Upper lobe of left lung (tissue), 6 donors: ENCODE data around the gene MAPK8IP1. TPM values are rescaled to one million over a fixed set of nuclear protein-coding genes. Genes with fewer than 3 reads are reported as not detected.
"Not testable (repeated sequence)": the region's sequence is repeated elsewhere in the genome, so short reads cannot be mapped to it uniquely, and the experiment has no call there.

ENCODE experiments used
- ATAC-seq, 2 donors: fragments of 200-7000 bp; cut with Tn5 transposase; one replicate each; pipeline ENCODE4 v1.9.1; 2022; ENCODE audit warnings: mild to moderate bottlenecking in 2 of 2, moderate library complexity in 2 of 2; ENCODE audit not compliant: low FRiP score in 2 of 2
- DNase-seq, 2 donors: peaks; one replicate each; pipeline ENCODE4 v3.0.0-alpha.2; 2019 to 2020
- H3K27ac ChIP-seq, 4 donors: fragments of 200-600 bp; sonication (generic); one replicate each; pipeline ENCODE4 v1.5.1; 2016 to 2019
- H3K27me3 ChIP-seq, 4 donors: fragments of 200-600 bp; sonication (generic); one replicate each; pipeline ENCODE4 v1.5.1; 2017 to 2019
- H3K36me3 ChIP-seq, 4 donors: fragments of 200-600 bp; sonication (generic); one replicate each; pipeline ENCODE4 v1.5.1; 2016 to 2019
- H3K4me1 ChIP-seq, 4 donors: fragments of 200-600 bp; sonication (generic); one replicate each; pipeline ENCODE4 v1.5.1; 2018 to 2019
- H3K4me3 ChIP-seq, 4 donors: fragments of 200-600 bp; sonication (generic); one replicate each; pipeline ENCODE4 v1.5.1; 2017 to 2019; ENCODE audit warnings: mild to moderate bottlenecking in 2 of 4, moderate library complexity in 1 of 4
- H3K9me3 ChIP-seq, 4 donors: fragments of 200-600 bp; sonication (generic); one replicate each; pipeline ENCODE4 v1.5.1; 2018 to 2019
- EP300 ChIP-seq, 4 donors: sonication (generic); formaldehyde crosslinking; IDR thresholded peaks; one replicate each; pipeline ENCODE4 v1.5.1; 2017; ENCODE audit warnings: antibody characterized with exemption in 4 of 4, control low read depth in 2 of 4
- POLR2A ChIP-seq, 4 donors: fragments of 450-650 bp; IDR thresholded peaks; one replicate each; pipeline ENCODE4 v1.5.1; 2016 to 2017; ENCODE audit warnings: antibody characterized with exemption in 4 of 4, mild to moderate bottlenecking in 2 of 4
- POLR2AphosphoS5 ChIP-seq, 2 donors: sonication (generic); formaldehyde crosslinking; IDR thresholded peaks; one replicate each; pipeline ENCODE4 v1.5.1; 2017; ENCODE audit warnings: antibody characterized with exemption in 2 of 2
- WGBS, 2 donors: methylation state at CpG; one replicate each; pipeline ENCODE4 v1.1.5; 2017 to 2018; 5-methylcytosine and 5-hydroxymethylcytosine counted together
- total RNA-seq, 6 donors: library from RNA; depleted of rRNA in 4 of 6; stranded (reverse); fragments of >200 nt in 4 of 6; gene quantifications; one replicate each; pipeline versions ENCODE4 v1.1.0 to v1.2.1, GENCODE V29; 2016 to 2021
- TF ChIP-seq, protein P1 (sequence below), 6 experiments: fragments of 450-650 bp in 4 of 6; fragments of 200-600 bp in 2 of 6; sonication (generic) in 2 of 6; IDR thresholded peaks; one replicate each; pipeline ENCODE4 v1.5.1; 2016 to 2019; ENCODE audit warnings: antibody characterized with exemption in 6 of 6
- donor health status: DM: no; HTN: no; CAD: no; lungs with moderate emphysema.
- donor health status: DM: no; HTN: yes; CAD: no; lungs with severe emphysema.

MAPK8IP1 gene
- total RNA-seq, 6 donors from 2014 or later = 2.1 to 16.0 (median 8.7) TPM

- ATAC-seq = no peak
- Histone ChIP-seq H3K9me3 (no peaks in the 10 kb centered on the region), H3K4me1 (peaks cover 18 to 31% (median 20%) of the 10 kb centered on the region in 4 donors), H3K4me3 (no peak overlapping the region), H3K36me3 (peaks cover 0 to 2% (median under 1%) of the 10 kb centered on the region in 4 donors), H3K27me3 (peaks cover 0 to 2% (median 0%) of the 10 kb centered on the region in 4 donors), H3K27ac (no peak overlapping the region)
- no peak for DNase-seq
- TF ChIP-seq POLR2AphosphoS5 (IDR thresholded peaks at IDR 0.05) (no peak), POLR2A (IDR thresholded peaks at IDR 0.05) (no peak), EP300 (IDR thresholded peaks at IDR 0.05) (no peak)
- TF ChIP-seq, protein P1, sequence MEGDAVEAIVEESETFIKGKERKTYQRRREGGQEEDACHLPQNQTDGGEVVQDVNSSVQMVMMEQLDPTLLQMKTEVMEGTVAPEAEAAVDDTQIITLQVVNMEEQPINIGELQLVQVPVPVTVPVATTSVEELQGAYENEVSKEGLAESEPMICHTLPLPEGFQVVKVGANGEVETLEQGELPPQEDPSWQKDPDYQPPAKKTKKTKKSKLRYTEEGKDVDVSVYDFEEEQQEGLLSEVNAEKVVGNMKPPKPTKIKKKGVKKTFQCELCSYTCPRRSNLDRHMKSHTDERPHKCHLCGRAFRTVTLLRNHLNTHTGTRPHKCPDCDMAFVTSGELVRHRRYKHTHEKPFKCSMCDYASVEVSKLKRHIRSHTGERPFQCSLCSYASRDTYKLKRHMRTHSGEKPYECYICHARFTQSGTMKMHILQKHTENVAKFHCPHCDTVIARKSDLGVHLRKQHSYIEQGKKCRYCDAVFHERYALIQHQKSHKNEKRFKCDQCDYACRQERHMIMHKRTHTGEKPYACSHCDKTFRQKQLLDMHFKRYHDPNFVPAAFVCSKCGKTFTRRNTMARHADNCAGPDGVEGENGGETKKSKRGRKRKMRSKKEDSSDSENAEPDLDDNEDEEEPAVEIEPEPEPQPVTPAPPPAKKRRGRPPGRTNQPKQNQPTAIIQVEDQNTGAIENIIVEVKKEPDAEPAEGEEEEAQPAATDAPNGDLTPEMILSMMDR (IDR thresholded peaks at IDR 0.05) = no peak
- WGBS, 2 donors = 90 to 94% methylated on average over 3 to 6 of the region's 6 CpGs
These were observed 12.1 kb downstream of the MAPK8IP1 start for GRCh38 chr11:45897556-45897955.

- Histone ChIP-seq H3K9me3 (no peaks in the 10 kb centered on the region), H3K4me3 (peak overlapping the region in 3 of 4 donors; percentile 46 to 67 (median 61)), H3K27ac (no peak overlapping the region), H3K27me3 (peaks cover 0 to 2% (median 0%) of the 10 kb centered on the region in 4 donors), H3K4me1 (peaks cover 18 to 31% (median 20%) of the 10 kb centered on the region in 4 donors), H3K36me3 (peaks cover 0 to 9% (median 3%) of the 10 kb centered on the region in 4 donors)
- no peak for TF ChIP-seq POLR2AphosphoS5 (IDR thresholded peaks at IDR 0.05)
- TF ChIP-seq POLR2A (IDR thresholded peaks at IDR 0.05) = no peak
- TF ChIP-seq, protein P1 (IDR thresholded peaks at IDR 0.05) = no peak
- no peak for TF ChIP-seq EP300 (IDR thresholded peaks at IDR 0.05)
- 7 to 15% methylated on average over 3 of the region's 3 CpGs for WGBS, 2 donors
- ATAC-seq = no peak
- no peak for DNase-seq
These were observed 13.6 kb downstream of the MAPK8IP1 start for GRCh38 chr11:45899086-45899447.

GRCh38 chr11:45899448-45900174, 14.2 kb downstream of the MAPK8IP1 start:
- 0 to 3% methylated on average over 10 to 53 of the region's 62 CpGs for WGBS, 2 donors
- peak overlapping the region in 2 of 4 donors; percentile 35 to 41 for H3K27ac ChIP-seq

GRCh38 chr11:45900175-45900800, 14.8 kb downstream of the MAPK8IP1 start:
- not testable (repeated sequence) for H3K27me3 ChIP-seq
- DNase-seq = peak in 1 of 2 donors; percentile 87

More at GRCh38 chr11:45899448-45900174, 14.2 kb downstream of the MAPK8IP1 start:
- H3K27me3 ChIP-seq = peaks cover 0 to 2% (median 0%) of the 10 kb centered on the region in 4 donors
- H3K36me3 ChIP-seq = peaks cover 0 to 9% (median 3%) of the 10 kb centered on the region in 4 donors
- DNase-seq (peak; percentile 81 to 93), ATAC-seq (peak; percentile 76 to 90)
- peaks cover 18 to 31% (median 20%) of the 10 kb centered on the region in 4 donors for H3K4me1 ChIP-seq
- H3K4me3 ChIP-seq = peak overlapping the region; percentile 36 to 67 (median 54)
- no peaks in the 10 kb centered on the region for H3K9me3 ChIP-seq
- TF ChIP-seq POLR2A (IDR thresholded peaks at IDR 0.05) (no peak), EP300 (IDR thresholded peaks at IDR 0.05) (no peak), POLR2AphosphoS5 (IDR thresholded peaks at IDR 0.05) (no peak)
- TF ChIP-seq, protein P1 (IDR thresholded peaks at IDR 0.05) = no peak

DNA sequence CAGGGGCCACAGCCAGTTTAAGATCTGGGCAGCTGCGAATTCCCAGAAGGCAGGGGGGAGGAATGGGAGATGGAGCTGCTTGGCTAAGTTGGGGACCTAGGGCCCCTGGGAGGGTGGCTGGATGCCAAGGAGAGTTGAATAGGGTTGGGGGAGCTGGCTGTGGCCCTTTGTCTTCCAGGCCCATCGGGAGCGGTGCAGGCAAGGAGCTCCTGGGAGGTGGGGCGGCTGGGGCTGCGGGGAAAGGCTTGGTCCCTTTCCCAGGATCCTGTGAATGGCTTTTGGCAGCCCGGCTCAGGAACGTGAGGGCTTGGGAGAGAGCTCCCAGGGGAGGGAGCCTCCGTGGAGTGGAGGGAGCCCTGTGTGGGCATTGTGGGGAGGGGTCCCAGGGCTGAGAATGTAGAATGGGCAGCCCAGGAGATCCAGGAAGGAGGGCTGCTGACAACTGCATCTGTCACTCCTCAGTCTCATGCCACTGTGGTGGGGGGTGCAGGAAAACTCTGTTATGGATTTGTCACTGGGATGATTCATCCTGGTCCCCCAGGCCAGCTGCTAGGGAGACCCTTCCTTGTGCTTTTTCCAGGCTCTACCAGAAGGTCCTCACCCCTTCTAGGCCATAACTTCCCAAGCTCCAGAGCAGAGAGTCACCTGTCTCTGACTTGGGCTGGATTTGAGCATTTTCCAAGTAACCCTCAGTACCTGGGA, 15.6 kb downstream of the MAPK8IP1 start:
- peaks cover 18 to 31% (median 20%) of the 10 kb centered on the region in 4 donors for H3K4me1 ChIP-seq
- H3K27ac ChIP-seq = no peak overlapping the region
- peaks cover 0 to 11% (median 3%) of the 10 kb centered on the region in 4 donors for H3K36me3 ChIP-seq
- H3K27me3 ChIP-seq = peaks cover 0 to 2% (median 0%) of the 10 kb centered on the region in 4 donors
- H3K4me3 ChIP-seq = peak overlapping the region in 3 of 4 donors; percentile 46 to 67 (median 61)
- 42 to 47% methylated on average over 8 of the region's 8 CpGs for WGBS, 2 donors
- no peak for TF ChIP-seq EP300 (IDR thresholded peaks at IDR 0.05)
- no peak for TF ChIP-seq POLR2AphosphoS5 (IDR thresholded peaks at IDR 0.05)
- TF ChIP-seq POLR2A (IDR thresholded peaks at IDR 0.05) = no peak
- TF ChIP-seq, protein P1 (IDR thresholded peaks at IDR 0.05) = no peak
- DNase-seq (no peak), ATAC-seq (no peak)
- H3K9me3 ChIP-seq = no peaks in the 10 kb centered on the region

More at GRCh38 chr11:45900175-45900800, 14.8 kb downstream of the MAPK8IP1 start:
- 9 to 11% methylated on average over 14 to 20 of the region's 59 CpGs for WGBS, 2 donors
- peaks cover 18 to 31% (median 20%) of the 10 kb centered on the region in 4 donors for H3K4me1 ChIP-seq
- not testable (repeated sequence) for H3K9me3 ChIP-seq, H3K27ac ChIP-seq
- H3K36me3 ChIP-seq = peaks cover 0 to 11% (median 3%) of the 10 kb centered on the region in 4 donors
- peak overlapping the region; percentile 16 to 67 (median 54) for H3K4me3 ChIP-seq
- peak in 1 of 2 donors; percentile 2 for ATAC-seq
